SK-N-MC (cell line): ENCODE measurements around the gene CREB5.

ENCODE experiments used
- DNase-seq: peaks from one replicate; pipeline ENCODE4 v3.0.0-alpha.2; 2011; ENCODE audit warnings: low read depth, low spot score
- H3K27ac ChIP-seq: fragments of 200-600 bp; sonication (generic); 2 replicates; pipeline ENCODE4 v1.5.1; 2016; ENCODE audit warnings: mixed run types
- H3K36me3 ChIP-seq: fragments of 200-600 bp; sonication (generic); 2 replicates; pipeline ENCODE4 v1.6.1; 2017; ENCODE audit warnings: antibody characterized with exemption, low read length, mixed read lengths; ENCODE audit not compliant: insufficient read depth
- H3K4me3 ChIP-seq: fragments of 200-600 bp; sonication (generic); 2 replicates; pipeline ENCODE4 v1.5.1; 2016
- H3K9ac ChIP-seq: fragments of 200-600 bp; sonication (generic); 2 replicates; pipeline ENCODE4 v1.8.0; 2017; ENCODE audit warnings: mixed run types, mixed read lengths; ENCODE audit not compliant: insufficient read length
- H3K9me3 ChIP-seq: fragments of 200-600 bp; sonication (generic); 2 replicates; pipeline ENCODE4 v1.6.1; 2017; ENCODE audit warnings: low read depth, mild to moderate bottlenecking, antibody characterized with exemption, low read length, moderate library complexity, mixed read lengths
- EZH2 ChIP-seq: fragments of 200-600 bp; sonication (generic); IDR thresholded peaks from one replicate; pipeline ENCODE4 v1.6.1; 2017; ENCODE audit warnings: antibody characterized with exemption
- FOXP2 ChIP-seq: optimal IDR thresholded peaks from 2 replicates; pipeline ENCODE3; 2011; ENCODE audit warnings: mild to moderate bottlenecking, moderate library complexity; ENCODE audit not compliant: insufficient read depth; ENCODE audit errors: extremely low read length, control extremely low read depth
- POLR2AphosphoS5 ChIP-seq: IDR thresholded peaks from 2 replicates; pipeline ENCODE4 v1.6.1; 2012; ENCODE audit warnings: mild to moderate bottlenecking, low read depth, low read length, borderline replicate concordance

The CREB5 gene

GRCh38 chr7:28643584-28644340 is 231.4 kb downstream of the CREB5 start:
- H3K9me3 ChIP-seq: no peaks in the 10 kb centered on the region
- H3K36me3 ChIP-seq: no peaks in the 10 kb centered on the region
- DNase-seq: no peak

GRCh38 chr7:28645866-28646265 is 233.5 kb downstream of the CREB5 start:
- TF ChIP-seq EZH2 (no peak), FOXP2 (no peak), POLR2AphosphoS5 (no peak)
- Histone ChIP-seq H3K9me3 (no peaks in the 10 kb centered on the region), H3K4me3 (no peak overlapping the region), H3K9ac (no peak overlapping the region), H3K36me3 (no peaks in the 10 kb centered on the region), H3K27ac (no peak overlapping the region)
- DNase-seq: no peak

More at GRCh38 chr7:28643584-28644340, 231.4 kb downstream of the CREB5 start:
- no peak overlapping the region for H3K9ac ChIP-seq
- TF ChIP-seq POLR2AphosphoS5: no peak
- no peak for TF ChIP-seq FOXP2
- TF ChIP-seq EZH2: no peak
- no peak overlapping the region for H3K27ac ChIP-seq
- H3K4me3 ChIP-seq: no peak overlapping the region

- H3K9me3 ChIP-seq: no peaks in the 10 kb centered on the region
- H3K36me3 ChIP-seq: no peaks in the 10 kb centered on the region
- no peak overlapping the region for H3K9ac ChIP-seq
- no peak overlapping the region for H3K27ac ChIP-seq
- no peak for TF ChIP-seq EZH2
- no peak for TF ChIP-seq FOXP2
- TF ChIP-seq POLR2AphosphoS5: no peak
- no peak for DNase-seq
- H3K4me3 ChIP-seq: no peak overlapping the region
Measured at GRCh38 chr7:28646376-28647075, 234.2 kb downstream of the CREB5 start.

GRCh38 chr7:28647076-28647421 is 234.7 kb downstream of the CREB5 start:
- Histone ChIP-seq H3K4me3 (no peak overlapping the region), H3K9ac (no peak overlapping the region), H3K36me3 (no peaks in the 10 kb centered on the region), H3K27ac (no peak overlapping the region), H3K9me3 (no peaks in the 10 kb centered on the region)
- TF ChIP-seq FOXP2: no peak
- no peak for TF ChIP-seq POLR2AphosphoS5
- TF ChIP-seq EZH2: no peak
- DNase-seq: no peak

GRCh38 chr7:28649189-28649588 is 236.9 kb downstream of the CREB5 start:
- Histone ChIP-seq H3K36me3 (no peaks in the 10 kb centered on the region), H3K4me3 (no peak overlapping the region), H3K9ac (no peak overlapping the region), H3K9me3 (no peaks in the 10 kb centered on the region), H3K27ac (no peak overlapping the region)
- TF ChIP-seq EZH2 (no peak), FOXP2 (no peak), POLR2AphosphoS5 (no peak)
- no peak for DNase-seq

- Histone ChIP-seq H3K9me3 (no peaks in the 10 kb centered on the region), H3K36me3 (no peaks in the 10 kb centered on the region), H3K4me3 (no peak overlapping the region), H3K27ac (no peak overlapping the region), H3K9ac (no peak overlapping the region)
- DNase-seq: no peak
- no peak for TF ChIP-seq FOXP2
- TF ChIP-seq POLR2AphosphoS5: no peak
- TF ChIP-seq EZH2: no peak
Measured at GRCh38 chr7:28649811-28650210, 237.5 kb downstream of the CREB5 start.

GRCh38 chr7:28654110-28654509 is 241.8 kb downstream of the CREB5 start:
- Histone ChIP-seq H3K36me3 (no peaks in the 10 kb centered on the region), H3K9ac (no peak overlapping the region), H3K27ac (no peak overlapping the region), H3K4me3 (no peak overlapping the region), H3K9me3 (no peaks in the 10 kb centered on the region)
- DNase-seq: no peak
- TF ChIP-seq EZH2: no peak
- no peak for TF ChIP-seq POLR2AphosphoS5
- TF ChIP-seq FOXP2: no peak

GRCh38 chr7:28656529-28656928 is 244.2 kb downstream of the CREB5 start:
- Histone ChIP-seq H3K9ac (no peak overlapping the region), H3K4me3 (no peak overlapping the region), H3K9me3 (0 out of 2 replicates have a peak, but pooled peaks cover 4% of the 10 kb centered on the region), H3K27ac (no peak overlapping the region), H3K36me3 (no peaks in the 10 kb centered on the region)
- TF ChIP-seq POLR2AphosphoS5: no peak
- no peak for TF ChIP-seq FOXP2
- no peak for TF ChIP-seq EZH2
- no peak for DNase-seq
